Vagina (tissue), 2 donors: ENCODE results near the gene KCNF1. TPM values are rescaled to one million over a fixed set of nuclear protein-coding genes. Genes with fewer than 3 reads are reported as not detected.

Experiments used
- DNase-seq, 2 donors: peaks; one replicate each; pipeline ENCODE4 v3.0.0-alpha.2; 2017; ENCODE audit errors: extremely low spot score in 2 of 2
- H3K27ac ChIP-seq: fragments of 200-600 bp; sonication (generic); one replicate; pipeline ENCODE4 v1.5.1; 2019
- H3K27me3 ChIP-seq: fragments of 200-600 bp; sonication (generic); one replicate; pipeline ENCODE4 v1.5.1; 2019
- H3K36me3 ChIP-seq, 2 donors: fragments of 200-600 bp; sonication (generic); one replicate each; pipeline ENCODE4 v1.5.1; 2017 to 2019
- H3K4me1 ChIP-seq: fragments of 200-600 bp; sonication (generic); one replicate; pipeline ENCODE4 v1.5.1; 2019
- H3K4me3 ChIP-seq, 2 donors: fragments of 200-600 bp; sonication (generic); 1 replicate in 1 of 2; 2 replicates in 1 of 2; pipeline ENCODE4 v1.5.1; 2016 to 2019
- H3K9me3 ChIP-seq: fragments of 200-600 bp; sonication (generic); one replicate; pipeline ENCODE4 v1.5.1; 2019
- CTCF ChIP-seq, 3 experiments: fragments of 450-650 bp in 2 of 3; fragments of 200-600 bp in 1 of 3; sonication (generic) in 1 of 3; IDR thresholded peaks; one replicate each; pipeline ENCODE4 v1.5.1; 2017 to 2019; ENCODE audit warnings: antibody characterized with exemption in 3 of 3, mild to moderate bottlenecking in 2 of 3, moderate library complexity in 2 of 3
- POLR2A ChIP-seq, 2 donors: fragments of 450-650 bp; IDR thresholded peaks; one replicate each; pipeline ENCODE4 v1.6.1; 2017; ENCODE audit warnings: antibody characterized with exemption in 2 of 2, mild to moderate bottlenecking in 2 of 2, moderate library complexity in 2 of 2
- POLR2AphosphoS5 ChIP-seq, 2 donors: sonication (generic); formaldehyde crosslinking; IDR thresholded peaks; one replicate each; pipeline ENCODE4 v1.9.0; 2017; ENCODE audit warnings: antibody characterized with exemption in 2 of 2, mild to moderate bottlenecking in 2 of 2, low read depth in 1 of 2; ENCODE audit not compliant: insufficient read depth in 1 of 2
- intact Hi-C: fragments of 100-400 bp; cut with DNase I; formaldehyde crosslinking; loops from one replicate; pipeline ENCODE4 v1.15.1; 2023
- total RNA-seq: library from RNA; depleted of rRNA; stranded (reverse); fragments of >200 nt; gene quantifications from one replicate; pipeline ENCODE4 v1.2.3, GENCODE V29; 2016

Gene KCNF1
- total RNA-seq, 1 donor from 2014 or later: not detected

GRCh38 chr2:10868465-10869314, 43.0 kb upstream of the KCNF1 start:
- Histone ChIP-seq H3K4me1 (no peaks in the 10 kb centered on the region), H3K36me3 (no peaks in the 10 kb centered on the region), H3K27ac (no peak overlapping the region), H3K9me3 (no peaks in the 10 kb centered on the region), H3K4me3 (no peak overlapping the region), H3K27me3 (no peaks in the 10 kb centered on the region)
- TF ChIP-seq POLR2AphosphoS5 (IDR thresholded peaks at IDR 0.05; ENCODE audit: insufficient read depth in 1 of 2, low read depth in 1 of 2) (no peak), CTCF (IDR thresholded peaks at IDR 0.05) (no peak), POLR2A (IDR thresholded peaks at IDR 0.05) (no peak)
- intact Hi-C loops: no loop called here
- DNase-seq: no peak

GRCh38 chr2:10871978-10872377, 39.8 kb upstream of the KCNF1 start:
- no peak for DNase-seq
- no peak for TF ChIP-seq POLR2A (IDR thresholded peaks at IDR 0.05)
- no peak for TF ChIP-seq CTCF (IDR thresholded peaks at IDR 0.05)
- no peak for TF ChIP-seq POLR2AphosphoS5 (IDR thresholded peaks at IDR 0.05; ENCODE audit: insufficient read depth in 1 of 2, low read depth in 1 of 2)
- H3K4me3 ChIP-seq: no peak overlapping the region
- intact Hi-C loops: no loop called here
- H3K4me1 ChIP-seq: no peaks in the 10 kb centered on the region
- H3K9me3 ChIP-seq: no peaks in the 10 kb centered on the region
- H3K27me3 ChIP-seq: no peaks in the 10 kb centered on the region
- no peaks in the 10 kb centered on the region for H3K36me3 ChIP-seq
- no peak overlapping the region for H3K27ac ChIP-seq

GRCh38 chr2:10873171-10873570, 38.6 kb upstream of the KCNF1 start:
- intact Hi-C loops: no loop called here
- Histone ChIP-seq H3K36me3 (no peaks in the 10 kb centered on the region), H3K27me3 (no peaks in the 10 kb centered on the region), H3K4me3 (no peak overlapping the region), H3K4me1 (no peaks in the 10 kb centered on the region), H3K9me3 (no peaks in the 10 kb centered on the region), H3K27ac (no peak overlapping the region)
- no peak for DNase-seq
- TF ChIP-seq CTCF (IDR thresholded peaks at IDR 0.05) (no peak), POLR2A (IDR thresholded peaks at IDR 0.05) (no peak), POLR2AphosphoS5 (IDR thresholded peaks at IDR 0.05; ENCODE audit: insufficient read depth in 1 of 2, low read depth in 1 of 2) (no peak)

GRCh38 chr2:10873790-10874437, 37.8 kb upstream of the KCNF1 start:
- Histone ChIP-seq H3K4me3 (no peak overlapping the region), H3K36me3 (no peaks in the 10 kb centered on the region), H3K27me3 (no peaks in the 10 kb centered on the region), H3K9me3 (no peaks in the 10 kb centered on the region), H3K4me1 (no peaks in the 10 kb centered on the region), H3K27ac (no peak overlapping the region)
- DNase-seq: no peak
- intact Hi-C loops: no loop called here
- no peak for TF ChIP-seq POLR2A (IDR thresholded peaks at IDR 0.05)
- no peak for TF ChIP-seq POLR2AphosphoS5 (IDR thresholded peaks at IDR 0.05; ENCODE audit: insufficient read depth in 1 of 2, low read depth in 1 of 2)
- TF ChIP-seq CTCF (IDR thresholded peaks at IDR 0.05): no peak

- TF ChIP-seq POLR2A (IDR thresholded peaks at IDR 0.05): no peak
- no peak for TF ChIP-seq CTCF (IDR thresholded peaks at IDR 0.05)
- TF ChIP-seq POLR2AphosphoS5 (IDR thresholded peaks at IDR 0.05; ENCODE audit: insufficient read depth in 1 of 2, low read depth in 1 of 2): no peak
- DNase-seq: no peak
- Histone ChIP-seq H3K4me1 (no peaks in the 10 kb centered on the region), H3K4me3 (no peak overlapping the region), H3K9me3 (no peaks in the 10 kb centered on the region), H3K27ac (no peak overlapping the region), H3K36me3 (no peaks in the 10 kb centered on the region), H3K27me3 (no peaks in the 10 kb centered on the region)
- intact Hi-C loops: no loop called here
These were observed 36.6 kb upstream of the KCNF1 start for GRCh38 chr2:10875126-10875525.
